ENCODE data around the gene TECTB.

Gene TECTB

DNA sequence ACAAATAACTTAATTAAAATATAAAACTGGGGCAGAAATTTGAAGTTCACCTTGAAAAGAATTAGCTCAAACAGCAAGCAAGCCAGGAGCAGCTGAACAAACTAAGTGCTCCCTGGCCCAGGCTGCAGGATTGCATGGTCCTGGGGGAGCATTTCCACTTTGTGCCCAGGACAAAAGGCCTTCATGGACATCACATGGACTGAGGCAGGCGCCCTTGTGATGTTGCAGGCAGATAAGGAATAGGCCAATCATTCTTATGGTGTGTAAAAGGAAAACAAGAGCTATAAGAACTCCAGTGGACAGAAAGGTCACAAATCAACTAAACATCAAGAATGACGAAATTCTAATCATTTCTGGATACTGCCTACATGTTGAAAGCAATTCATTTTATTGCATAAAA is 17.5 kb upstream of the TECTB start:
- no peak overlapping the region for H3K4me2 ChIP-seq (ENCODE audit: low read length, poor library complexity, severe bottlenecking)
- H2BK5ac ChIP-seq (ENCODE audit: low read depth, low read length, poor library complexity, severe bottlenecking): no peak overlapping the region
- no peaks in the 10 kb centered on the region for H3K27me3 ChIP-seq (ENCODE audit: control insufficient read depth in 1 of 2, insufficient read depth in 1 of 2, low read length in 2 of 2)
- H3K9me3 ChIP-seq (ENCODE audit: control insufficient read depth, low read length): peaks cover 10% of the 10 kb centered on the region
- no peak overlapping the region for H4K8ac ChIP-seq (ENCODE audit: low read length)
- no CpG with 5 or more reads among the region's 2 CpGs for WGBS
- no peak for DNase-seq
- no peak overlapping the region for H2BK15ac ChIP-seq (ENCODE audit: low read depth, poor library complexity, severe bottlenecking)
- no peak overlapping the region for H3K4me3 ChIP-seq (ENCODE audit: insufficient read depth in 1 of 2, low read depth in 1 of 2, low read length in 2 of 2)
- H3K79me1 ChIP-seq (replicated peaks; ENCODE audit: low read length, poor library complexity, severe bottlenecking): no peaks in the 10 kb centered on the region
- H3K9ac ChIP-seq (ENCODE audit: low read length): no peak overlapping the region
- H2AFZ ChIP-seq (ENCODE audit: low read depth, low read length): no peak overlapping the region
- H2AK5ac ChIP-seq (ENCODE audit: low read length, severe bottlenecking): no peak overlapping the region
- no peak overlapping the region for H2BK12ac ChIP-seq (ENCODE audit: low read length in 2 of 2)
- no peak overlapping the region for H3K4ac ChIP-seq (ENCODE audit: low read depth in 1 of 2, low read length in 2 of 2)
- no peak overlapping the region for H2BK120ac ChIP-seq (ENCODE audit: low read depth, low read length)
- H3K18ac ChIP-seq (ENCODE audit: low read depth in 1 of 2, low read length in 2 of 2): no peak overlapping the region
- no peak overlapping the region for H3K14ac ChIP-seq (ENCODE audit: low read length in 2 of 2)
- H3K27ac ChIP-seq (ENCODE audit: low read length, poor library complexity, severe bottlenecking): no peak overlapping the region
- no peaks in the 10 kb centered on the region for H3K4me1 ChIP-seq (ENCODE audit: control insufficient read depth, insufficient read depth, low read depth, low read length)
- H3K36me3 ChIP-seq (ENCODE audit: control insufficient read depth in 1 of 2, insufficient read depth in 2 of 2, low read depth in 1 of 2, low read length in 2 of 2): no peaks in the 10 kb centered on the region
- H3K23ac ChIP-seq (ENCODE audit: low read length in 2 of 2): no peak overlapping the region
- H4K91ac ChIP-seq (ENCODE audit: low read length): no peak overlapping the region

DNA sequence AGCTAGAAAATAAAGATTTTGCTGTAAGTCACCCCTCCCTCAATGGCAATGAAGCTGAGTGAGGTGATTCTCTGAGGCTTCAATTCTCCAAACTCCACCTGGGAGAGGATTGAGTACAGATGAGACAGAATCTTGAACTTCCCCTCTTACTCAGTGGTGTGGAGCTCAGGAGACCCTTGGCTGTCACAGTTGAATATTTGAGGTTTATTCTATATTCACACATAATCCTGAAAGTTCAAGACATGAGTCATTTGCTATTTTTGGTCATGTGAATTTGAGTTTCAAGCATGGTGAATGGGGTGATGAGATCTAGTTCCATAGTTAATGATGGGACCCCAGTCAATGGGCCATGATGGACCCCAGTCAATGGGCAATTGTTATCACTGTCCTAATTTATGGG is 13.9 kb upstream of the TECTB start:
- Histone ChIP-seq H3K79me1 (replicated peaks; ENCODE audit: low read length, poor library complexity, severe bottlenecking) (no peaks in the 10 kb centered on the region), H3K36me3 (ENCODE audit: control insufficient read depth in 1 of 2, insufficient read depth in 2 of 2, low read depth in 1 of 2, low read length in 2 of 2) (no peaks in the 10 kb centered on the region), H3K4me3 (ENCODE audit: insufficient read depth in 1 of 2, low read depth in 1 of 2, low read length in 2 of 2) (no peak overlapping the region), H3K9ac (ENCODE audit: low read length) (no peak overlapping the region), H3K4ac (ENCODE audit: low read depth in 1 of 2, low read length in 2 of 2) (no peak overlapping the region), H3K4me1 (ENCODE audit: control insufficient read depth, insufficient read depth, low read depth, low read length) (no peaks in the 10 kb centered on the region), H2AFZ (ENCODE audit: low read depth, low read length) (no peak overlapping the region), H2BK15ac (ENCODE audit: low read depth, poor library complexity, severe bottlenecking) (no peak overlapping the region), H3K18ac (ENCODE audit: low read depth in 1 of 2, low read length in 2 of 2) (no peak overlapping the region), H3K14ac (ENCODE audit: low read length in 2 of 2) (no peak overlapping the region), H4K91ac (ENCODE audit: low read length) (no peak overlapping the region), H2BK5ac (ENCODE audit: low read depth, low read length, poor library complexity, severe bottlenecking) (no peak overlapping the region), H3K4me2 (ENCODE audit: low read length, poor library complexity, severe bottlenecking) (no peak overlapping the region), H3K23ac (ENCODE audit: low read length in 2 of 2) (no peak overlapping the region), H2BK12ac (ENCODE audit: low read length in 2 of 2) (no peak overlapping the region), H3K27ac (ENCODE audit: low read length, poor library complexity, severe bottlenecking) (no peak overlapping the region), H3K27me3 (ENCODE audit: control insufficient read depth in 1 of 2, insufficient read depth in 1 of 2, low read length in 2 of 2) (no peaks in the 10 kb centered on the region), H3K9me3 (ENCODE audit: control insufficient read depth, low read length) (peaks cover 10% of the 10 kb centered on the region), H2AK5ac (ENCODE audit: low read length, severe bottlenecking) (no peak overlapping the region), H4K8ac (ENCODE audit: low read length) (no peak overlapping the region), H2BK120ac (ENCODE audit: low read depth, low read length) (no peak overlapping the region)
- DNase-seq: no peak

DNA sequence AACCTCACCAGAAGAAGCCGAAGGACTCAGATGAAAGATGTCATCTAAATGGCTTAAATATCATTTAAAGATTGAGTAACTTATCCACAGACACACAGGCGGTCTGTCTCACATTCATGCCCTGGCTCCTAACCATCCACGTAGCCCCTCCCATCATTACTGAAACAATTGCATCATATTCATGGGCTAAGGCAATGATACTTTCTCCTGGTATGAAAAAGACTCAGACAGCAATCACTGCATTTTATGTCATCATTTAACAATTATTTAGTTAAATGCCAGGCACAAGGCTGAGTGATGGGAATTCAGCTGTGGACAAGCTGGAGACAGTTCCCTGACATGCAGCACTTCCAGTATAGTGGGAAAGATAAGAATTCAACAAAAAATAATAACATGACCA is 11.2 kb upstream of the TECTB start:
- Histone ChIP-seq H3K9me3 (ENCODE audit: control insufficient read depth, low read length) (peaks cover 7% of the 10 kb centered on the region), H2BK12ac (ENCODE audit: low read length in 2 of 2) (no peak overlapping the region), H2BK120ac (ENCODE audit: low read depth, low read length) (no peak overlapping the region), H2AFZ (ENCODE audit: low read depth, low read length) (no peak overlapping the region), H3K79me1 (replicated peaks; ENCODE audit: low read length, poor library complexity, severe bottlenecking) (no peaks in the 10 kb centered on the region), H3K36me3 (ENCODE audit: control insufficient read depth in 1 of 2, insufficient read depth in 2 of 2, low read depth in 1 of 2, low read length in 2 of 2) (no peaks in the 10 kb centered on the region), H3K27me3 (ENCODE audit: control insufficient read depth in 1 of 2, insufficient read depth in 1 of 2, low read length in 2 of 2) (no peaks in the 10 kb centered on the region), H3K27ac (ENCODE audit: low read length, poor library complexity, severe bottlenecking) (no peak overlapping the region), H2BK15ac (ENCODE audit: low read depth, poor library complexity, severe bottlenecking) (no peak overlapping the region), H3K4me3 (ENCODE audit: insufficient read depth in 1 of 2, low read depth in 1 of 2, low read length in 2 of 2) (no peak overlapping the region), H4K8ac (ENCODE audit: low read length) (no peak overlapping the region), H3K4me1 (ENCODE audit: control insufficient read depth, insufficient read depth, low read depth, low read length) (no peaks in the 10 kb centered on the region), H3K9ac (ENCODE audit: low read length) (no peak overlapping the region), H3K14ac (ENCODE audit: low read length in 2 of 2) (no peak overlapping the region), H3K23ac (ENCODE audit: low read length in 2 of 2) (no peak overlapping the region), H3K4me2 (ENCODE audit: low read length, poor library complexity, severe bottlenecking) (no peak overlapping the region), H3K18ac (ENCODE audit: low read depth in 1 of 2, low read length in 2 of 2) (no peak overlapping the region), H2BK5ac (ENCODE audit: low read depth, low read length, poor library complexity, severe bottlenecking) (no peak overlapping the region), H3K4ac (ENCODE audit: low read depth in 1 of 2, low read length in 2 of 2) (no peak overlapping the region), H2AK5ac (ENCODE audit: low read length, severe bottlenecking) (no peak overlapping the region), H4K91ac (ENCODE audit: low read length) (no peak overlapping the region)
- DNase-seq: no peak
- 90% methylated on average over 3 of the region's 3 CpGs for WGBS

DNA sequence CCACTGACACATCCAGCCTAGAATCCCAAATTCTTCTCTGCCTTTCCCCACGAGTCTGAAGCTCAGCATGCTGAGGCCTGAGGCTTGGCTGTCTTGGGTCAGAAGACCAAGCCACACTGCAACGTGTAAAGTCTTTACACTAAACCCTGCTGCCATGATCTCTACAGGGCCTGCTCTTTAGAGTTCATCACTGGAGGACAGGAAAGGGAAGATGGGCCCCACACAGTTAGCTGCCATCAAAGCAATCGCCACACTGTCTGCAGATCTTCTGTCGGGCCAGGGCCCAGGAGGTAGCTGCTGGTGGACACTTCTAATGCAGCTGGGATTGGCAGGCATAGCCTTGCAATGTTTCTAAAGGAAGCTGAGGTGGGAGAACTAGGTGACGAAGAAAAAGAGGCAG is 8.4 kb upstream of the TECTB start:
- H2BK15ac ChIP-seq (ENCODE audit: low read depth, poor library complexity, severe bottlenecking): no peak overlapping the region
- H4K8ac ChIP-seq (ENCODE audit: low read length): no peak overlapping the region
- DNase-seq: no peak
- H3K27ac ChIP-seq (ENCODE audit: low read length, poor library complexity, severe bottlenecking): no peak overlapping the region
- H3K27me3 ChIP-seq (ENCODE audit: control insufficient read depth in 1 of 2, insufficient read depth in 1 of 2, low read length in 2 of 2): no peaks in the 10 kb centered on the region
- no peaks in the 10 kb centered on the region for H3K9me3 ChIP-seq (ENCODE audit: control insufficient read depth, low read length)
- no peak overlapping the region for H2AFZ ChIP-seq (ENCODE audit: low read depth, low read length)
- no peak overlapping the region for H2BK12ac ChIP-seq (ENCODE audit: low read length in 2 of 2)
- H3K14ac ChIP-seq (ENCODE audit: low read length in 2 of 2): no peak overlapping the region
- no peak overlapping the region for H3K23ac ChIP-seq (ENCODE audit: low read length in 2 of 2)
- WGBS: 57% methylated on average over 5 of the region's 5 CpGs
- no peaks in the 10 kb centered on the region for H3K36me3 ChIP-seq (ENCODE audit: control insufficient read depth in 1 of 2, insufficient read depth in 2 of 2, low read depth in 1 of 2, low read length in 2 of 2)
- no peak overlapping the region for H3K18ac ChIP-seq (ENCODE audit: low read depth in 1 of 2, low read length in 2 of 2)
- H4K91ac ChIP-seq (ENCODE audit: low read length): no peak overlapping the region
- no peak overlapping the region for H2AK5ac ChIP-seq (ENCODE audit: low read length, severe bottlenecking)
- H3K4me3 ChIP-seq (ENCODE audit: insufficient read depth in 1 of 2, low read depth in 1 of 2, low read length in 2 of 2): no peak overlapping the region
- H3K4ac ChIP-seq (ENCODE audit: low read depth in 1 of 2, low read length in 2 of 2): no peak overlapping the region
- no peaks in the 10 kb centered on the region for H3K4me1 ChIP-seq (ENCODE audit: control insufficient read depth, insufficient read depth, low read depth, low read length)
- no peak overlapping the region for H2BK5ac ChIP-seq (ENCODE audit: low read depth, low read length, poor library complexity, severe bottlenecking)
- H2BK120ac ChIP-seq (ENCODE audit: low read depth, low read length): no peak overlapping the region
- H3K9ac ChIP-seq (ENCODE audit: low read length): no peak overlapping the region
- no peak overlapping the region for H3K4me2 ChIP-seq (ENCODE audit: low read length, poor library complexity, severe bottlenecking)
- no peaks in the 10 kb centered on the region for H3K79me1 ChIP-seq (replicated peaks; ENCODE audit: low read length, poor library complexity, severe bottlenecking)
